D721Med (cell line): ENCODE data around the gene ARHGEF11.

Experiments
- DNase-seq: peaks from one replicate; pipeline ENCODE4 v3.0.0; 2011; ENCODE audit warnings: low spot score; ENCODE audit not compliant: insufficient read length
- FAIRE-seq: peaks from 2 replicates; lab custom pipeline; 2011; peaks lifted over from hg19 to GRCh38; lab: Jason Lieb, UNC
- TF ChIP-seq, protein P1 (sequence below): IDR thresholded peaks from 2 replicates; pipeline ENCODE4 v1.5.1; 2012; ENCODE audit warnings: mild to moderate bottlenecking, control low read depth; ENCODE audit not compliant: insufficient read depth; ENCODE audit errors: missing control alignments

ARHGEF11 gene

DNA sequence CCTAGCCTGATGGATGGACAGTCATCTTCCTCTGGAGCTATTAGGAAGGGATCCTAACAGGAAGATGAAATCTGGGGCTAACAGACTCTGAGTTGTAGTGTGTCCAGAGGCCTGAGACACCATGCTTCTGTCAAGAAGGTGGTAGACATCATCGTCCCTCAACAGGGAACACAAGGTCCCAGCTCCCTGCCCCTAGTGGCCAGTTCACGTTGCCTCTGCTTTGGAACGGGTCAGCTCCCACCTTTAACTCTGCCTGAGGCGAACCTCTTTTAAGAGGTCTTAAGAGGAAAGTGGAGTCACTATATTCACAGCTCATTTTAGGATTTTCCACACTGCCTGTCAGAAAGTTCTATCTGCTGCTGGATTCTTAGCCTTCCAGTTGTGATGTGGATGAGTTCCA, 96.8 kb downstream of the ARHGEF11 start:
- no peak for DNase-seq
- FAIRE-seq: no peak

DNA sequence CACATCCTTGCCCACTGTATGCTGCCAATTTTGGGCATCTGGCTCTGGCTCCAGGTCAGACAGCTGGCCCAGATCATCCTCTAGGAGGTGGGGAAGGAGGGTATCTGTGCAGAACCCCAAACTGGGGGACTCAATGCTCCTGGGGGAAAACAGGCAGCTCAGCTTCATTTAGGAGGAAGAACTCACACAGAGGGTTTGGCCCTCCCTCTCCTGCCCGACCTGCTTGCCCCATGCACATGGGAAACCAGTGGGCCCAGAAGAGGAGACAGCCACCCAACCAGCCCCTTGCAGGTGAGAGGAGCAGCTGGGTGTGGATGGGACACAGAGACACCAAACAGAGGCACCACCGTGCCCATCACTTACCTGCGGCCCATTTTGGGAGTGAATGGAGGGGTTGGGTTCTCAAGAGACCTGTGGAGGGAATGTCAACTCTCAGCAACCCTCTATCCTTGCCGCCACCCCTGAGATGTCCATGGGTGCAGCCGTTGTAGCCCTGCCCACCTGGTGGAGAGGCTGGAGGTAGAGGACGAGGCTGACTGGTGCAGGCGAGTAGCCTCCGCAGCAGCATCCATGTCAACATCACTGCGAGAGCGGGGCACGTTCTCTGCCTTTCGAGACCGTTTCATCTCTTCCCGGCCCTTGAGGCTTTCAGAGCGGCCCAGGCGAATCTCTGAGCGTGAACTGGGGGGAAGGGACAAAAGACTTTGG, 97.6 kb downstream of the ARHGEF11 start:
- TF ChIP-seq, protein P1, sequence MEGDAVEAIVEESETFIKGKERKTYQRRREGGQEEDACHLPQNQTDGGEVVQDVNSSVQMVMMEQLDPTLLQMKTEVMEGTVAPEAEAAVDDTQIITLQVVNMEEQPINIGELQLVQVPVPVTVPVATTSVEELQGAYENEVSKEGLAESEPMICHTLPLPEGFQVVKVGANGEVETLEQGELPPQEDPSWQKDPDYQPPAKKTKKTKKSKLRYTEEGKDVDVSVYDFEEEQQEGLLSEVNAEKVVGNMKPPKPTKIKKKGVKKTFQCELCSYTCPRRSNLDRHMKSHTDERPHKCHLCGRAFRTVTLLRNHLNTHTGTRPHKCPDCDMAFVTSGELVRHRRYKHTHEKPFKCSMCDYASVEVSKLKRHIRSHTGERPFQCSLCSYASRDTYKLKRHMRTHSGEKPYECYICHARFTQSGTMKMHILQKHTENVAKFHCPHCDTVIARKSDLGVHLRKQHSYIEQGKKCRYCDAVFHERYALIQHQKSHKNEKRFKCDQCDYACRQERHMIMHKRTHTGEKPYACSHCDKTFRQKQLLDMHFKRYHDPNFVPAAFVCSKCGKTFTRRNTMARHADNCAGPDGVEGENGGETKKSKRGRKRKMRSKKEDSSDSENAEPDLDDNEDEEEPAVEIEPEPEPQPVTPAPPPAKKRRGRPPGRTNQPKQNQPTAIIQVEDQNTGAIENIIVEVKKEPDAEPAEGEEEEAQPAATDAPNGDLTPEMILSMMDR: no peak
- DNase-seq: no peak
- FAIRE-seq: no peak

More for the DNA sequence above, 96.8 kb downstream of the ARHGEF11 start:
- TF ChIP-seq, protein P1: no peak

DNA sequence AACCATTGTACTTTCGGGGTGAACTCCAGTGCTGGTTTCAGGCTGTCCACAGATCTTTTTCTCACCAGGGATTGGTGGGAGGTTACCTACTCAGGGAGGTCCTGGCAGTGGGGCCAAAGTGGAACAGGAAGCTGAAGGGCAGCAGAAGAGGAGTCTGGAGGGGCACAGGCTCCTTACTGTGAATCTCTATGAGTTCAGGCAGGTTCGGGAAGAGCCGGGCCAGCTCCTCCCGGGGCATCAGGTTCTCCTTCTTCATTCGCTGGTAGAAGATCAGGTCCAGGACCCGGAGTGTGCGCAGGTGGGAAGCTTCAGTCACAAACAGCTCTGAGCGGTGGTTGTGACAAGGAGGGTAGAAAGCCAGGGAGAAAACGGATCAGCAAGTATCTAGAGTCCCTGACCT, 98.4 kb downstream of the ARHGEF11 start:
- DNase-seq (no peak), FAIRE-seq (no peak)
- TF ChIP-seq, protein P1: no peak

DNA sequence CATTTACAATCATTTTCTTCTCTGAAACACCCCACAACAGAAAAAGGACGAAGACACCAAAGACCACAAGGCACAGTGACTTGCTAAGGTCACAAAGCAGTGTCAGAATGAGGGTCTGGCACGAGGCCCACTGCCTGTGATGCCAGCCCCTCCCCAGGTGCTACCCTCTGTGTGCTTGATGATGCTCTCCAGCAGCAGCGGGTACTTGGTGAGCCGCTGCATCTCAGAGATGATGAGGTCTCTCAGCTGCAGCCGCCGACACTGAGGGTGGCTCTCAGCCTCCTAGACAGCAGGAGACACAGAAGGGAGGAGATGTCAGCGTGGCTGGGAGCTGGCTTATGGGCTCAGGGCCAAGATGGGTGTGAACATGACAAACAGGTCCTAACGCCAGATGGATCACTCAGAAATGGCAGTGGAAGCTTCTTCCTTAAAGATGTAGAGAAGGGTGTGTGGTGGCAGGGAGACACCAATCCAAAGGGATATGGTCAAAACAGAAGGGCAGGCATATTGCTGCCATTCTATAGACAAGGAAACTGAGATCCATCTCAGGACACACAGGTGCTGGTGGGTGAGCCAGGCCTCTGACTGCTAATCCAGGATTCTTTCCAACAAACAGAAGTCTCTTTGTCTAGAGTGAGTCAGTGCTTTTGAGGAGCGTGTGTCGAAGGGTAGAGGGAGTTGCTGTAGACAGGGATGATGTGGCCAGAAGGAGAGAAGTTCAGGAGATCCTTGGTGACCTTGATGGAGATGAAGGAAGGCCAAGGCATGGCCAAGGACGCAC, 99.5 kb downstream of the ARHGEF11 start:
- DNase-seq (no peak), FAIRE-seq (no peak)
- TF ChIP-seq, protein P1: no peak

DNA sequence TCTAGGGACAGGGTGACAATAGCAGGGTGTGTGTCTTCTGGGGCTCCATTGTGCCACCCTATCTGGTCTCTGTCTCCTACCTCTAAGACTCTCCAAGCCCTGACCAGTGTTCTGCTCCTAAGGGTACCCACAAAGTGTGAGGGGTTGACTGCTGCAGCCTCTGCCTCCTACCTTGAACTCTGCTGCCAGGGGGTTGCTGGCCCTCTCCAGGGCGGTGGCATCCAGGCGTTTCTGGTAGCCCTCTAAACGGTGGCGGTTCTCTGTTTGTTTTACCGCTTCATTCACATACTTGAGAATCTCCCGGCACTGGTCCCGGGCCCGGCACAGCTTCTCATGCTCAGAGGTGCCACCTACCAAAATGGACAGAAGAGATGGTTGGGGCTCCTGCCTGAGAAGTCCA, 100.7 kb downstream of the ARHGEF11 start:
- FAIRE-seq (no peak), DNase-seq (no peak)
- TF ChIP-seq, protein P1: no peak

DNA sequence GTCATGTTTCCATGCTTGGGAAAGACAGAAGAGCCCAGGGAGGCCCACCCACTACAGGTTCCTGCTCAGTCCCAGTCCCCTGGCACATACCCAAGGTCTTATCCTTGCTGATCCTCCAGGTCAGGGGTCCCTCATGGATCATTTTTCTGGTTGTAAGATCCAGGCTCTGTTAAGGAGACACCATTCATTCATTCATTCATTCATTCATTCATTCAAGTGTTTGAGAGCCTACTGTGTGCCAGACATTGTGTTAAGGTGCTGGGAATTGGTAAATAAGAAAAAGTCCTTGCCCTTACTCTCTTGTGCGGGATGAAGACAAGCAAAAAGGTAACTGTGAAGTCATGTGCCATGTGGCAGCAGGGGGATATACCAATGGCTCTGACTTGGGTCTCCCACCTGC, 101.3 kb downstream of the ARHGEF11 start:
- FAIRE-seq (no peak), DNase-seq (no peak)
- TF ChIP-seq, protein P1: no peak

DNA sequence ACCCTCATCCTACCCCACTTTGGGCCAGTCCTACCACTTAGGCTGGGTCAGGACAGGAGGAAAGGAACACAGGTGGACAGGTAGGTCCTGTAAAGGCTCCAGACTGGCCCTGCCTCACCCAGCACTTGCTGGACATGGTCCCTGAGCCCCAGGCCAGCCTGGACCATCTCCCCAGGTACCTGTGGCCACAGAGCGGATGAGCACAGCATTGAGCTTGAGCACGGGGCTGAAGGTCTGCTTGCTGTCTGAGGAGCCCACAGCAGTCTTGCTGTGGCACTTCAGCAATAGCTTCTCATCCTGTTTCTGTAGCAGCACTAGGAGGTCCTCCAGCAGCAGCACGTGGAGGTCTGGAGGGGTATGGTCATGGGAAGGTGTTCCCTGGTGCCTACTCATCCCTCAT, 101.8 kb downstream of the ARHGEF11 start:
- TF ChIP-seq, protein P1: no peak
- FAIRE-seq: no peak
- no peak for DNase-seq
